GM23338 (cell line): ENCODE data around the gene ACSBG1. TPM values are rescaled to one million over a fixed set of nuclear protein-coding genes. Genes with fewer than 3 reads are reported as not detected.

ENCODE experiments used
- ATAC-seq: fragments of 200-7000 bp; cut with Tn5 transposase; 3 replicates; pipeline ENCODE4 v1.9.1; 2020
- DNase-seq: peaks from one replicate; pipeline ENCODE4 v3.0.0-alpha.2; 2015; ENCODE audit warnings: low spot score
- H2AFZ ChIP-seq: fragments of 200-600 bp; sonication (generic); 2 replicates; pipeline ENCODE4 v1.8.0; 2016; ENCODE audit warnings: antibody characterized with exemption, mild to moderate bottlenecking, moderate library complexity
- H3F3A ChIP-seq: fragments of 200-600 bp; sonication (generic); replicated peaks from 2 replicates; pipeline ENCODE4 v1.8.0; 2017; ENCODE audit warnings: antibody characterized with exemption, mixed run types, low read depth
- H3K27ac ChIP-seq: fragments of 200-600 bp; sonication (generic); 2 replicates; pipeline ENCODE4 v1.6.1; 2016; ENCODE audit warnings: low read depth
- H3K27me3 ChIP-seq: fragments of 200-600 bp; sonication (generic); 2 replicates; pipeline ENCODE4 v1.8.0; 2016; ENCODE audit warnings: mild to moderate bottlenecking, mixed run types, moderate library complexity; ENCODE audit not compliant: insufficient read depth
- H3K36me3 ChIP-seq: fragments of 200-600 bp; sonication (generic); 2 replicates; pipeline ENCODE4 v1.8.0; 2016; ENCODE audit warnings: mild to moderate bottlenecking; ENCODE audit not compliant: insufficient read depth
- H3K4me1 ChIP-seq: fragments of 200-600 bp; sonication (generic); 2 replicates; pipeline ENCODE4 v1.8.0; 2016; ENCODE audit warnings: mild to moderate bottlenecking, moderate library complexity; ENCODE audit not compliant: insufficient read depth
- H3K4me2 ChIP-seq: fragments of 200-600 bp; sonication (generic); 2 replicates; pipeline ENCODE4 v1.7.1; 2017; ENCODE audit warnings: mixed run types
- H3K4me3 ChIP-seq: fragments of 200-600 bp; sonication (generic); 2 replicates; pipeline ENCODE4 v1.6.1; 2016; ENCODE audit warnings: mixed run types
- H3K79me2 ChIP-seq: fragments of 200-600 bp; sonication (generic); replicated peaks from 2 replicates; pipeline ENCODE4 v1.8.0; 2017; ENCODE audit warnings: mild to moderate bottlenecking; ENCODE audit not compliant: insufficient read depth
- H3K9me2 ChIP-seq: fragments of 200-600 bp; sonication (generic); 2 replicates; pipeline ENCODE4 v1.8.0; 2017; ENCODE audit not compliant: insufficient read depth
- H4K20me1 ChIP-seq: fragments of 200-600 bp; sonication (generic); replicated peaks from 2 replicates; pipeline ENCODE4 v1.8.0; 2017; ENCODE audit warnings: mild to moderate bottlenecking; ENCODE audit not compliant: insufficient read depth
- H3K27ac Mint-ChIP-seq: 2 replicates; pipeline ENCODE4 v1.8.0; 2020; ENCODE audit warnings: inconsistent platforms, mild to moderate bottlenecking, moderate library complexity, mixed read lengths
- H3K27me3 Mint-ChIP-seq: 3 replicates; pipeline ENCODE4 v1.8.0; 2022; ENCODE audit warnings: low read depth, mild to moderate bottlenecking, moderate library complexity, mixed read lengths, inconsistent platforms; ENCODE audit not compliant: insufficient read depth, poor library complexity
- H3K36me3 Mint-ChIP-seq: 3 replicates; pipeline ENCODE4 v1.8.0; 2021; ENCODE audit warnings: low read depth, mild to moderate bottlenecking, inconsistent platforms, moderate library complexity, mixed read lengths
- H3K4me1 Mint-ChIP-seq: 3 replicates; pipeline ENCODE4 v1.8.0; 2020; ENCODE audit warnings: mild to moderate bottlenecking, inconsistent platforms, mixed read lengths
- H3K4me3 Mint-ChIP-seq: 3 replicates; pipeline ENCODE4 v1.8.0; 2021; ENCODE audit warnings: moderate library complexity, mild to moderate bottlenecking, inconsistent platforms, mixed read lengths
- H3K9me3 Mint-ChIP-seq: 3 replicates; pipeline ENCODE4 v1.8.0; 2020; ENCODE audit warnings: moderate library complexity, mild to moderate bottlenecking, inconsistent platforms, mixed read lengths
- CREB1 ChIP-seq: fragments of 250-450 bp; sonication (Bioruptor Pico); IDR thresholded peaks from 2 replicates; pipeline ENCODE4 v1.5.0; 2020; ENCODE audit warnings: low read depth, mild to moderate bottlenecking, moderate library complexity
- EZH2 ChIP-seq: fragments of 200-600 bp; sonication (generic); IDR thresholded peaks from one replicate; pipeline ENCODE4 v1.8.0; 2017; ENCODE audit warnings: antibody characterized with exemption, mild to moderate bottlenecking, low read depth; ENCODE audit not compliant: unreplicated experiment
- EZH2phosphoT487 ChIP-seq: fragments of 200-600 bp; sonication (generic); IDR thresholded peaks from one replicate; pipeline ENCODE4 v1.8.1; 2018; ENCODE audit warnings: antibody characterized with exemption; ENCODE audit not compliant: unreplicated experiment
- JUNB ChIP-seq: IDR thresholded peaks from one replicate; pipeline ENCODE4 v1.6.1; 2016; ENCODE audit warnings: antibody characterized with exemption; ENCODE audit not compliant: unreplicated experiment
- NANOG ChIP-seq: IDR thresholded peaks from 2 replicates; pipeline ENCODE4 v1.6.1; 2016; ENCODE audit warnings: antibody characterized with exemption, borderline replicate concordance
- POLR2AphosphoS5 ChIP-seq: IDR thresholded peaks from 2 replicates; pipeline ENCODE4 v1.6.1; 2016; ENCODE audit warnings: antibody characterized with exemption, low read depth
- STAT1 ChIP-seq: IDR thresholded peaks from one replicate; pipeline ENCODE4 v1.6.1; 2016; ENCODE audit warnings: antibody characterized with exemption; ENCODE audit not compliant: unreplicated experiment
- ZNF114 ChIP-seq: fragments of 250-450 bp; sonication (Bioruptor Pico); IDR thresholded peaks from 2 replicates; pipeline ENCODE4 v1.5.0; 2020; ENCODE audit warnings: mild to moderate bottlenecking, moderate library complexity
- ZNF331 ChIP-seq: fragments of 250-450 bp; sonication (Bioruptor Pico); IDR thresholded peaks from 2 replicates; pipeline ENCODE4 v1.5.0; 2020; ENCODE audit warnings: low read depth, mild to moderate bottlenecking, moderate library complexity
- polyA plus RNA-seq: library from polyadenylated mRNA; unstranded; fragments of >200 nt; fragmentation: Nextera tagmentation; extraction: Ambion mirVana; gene quantifications from 2 replicates; pipeline ENCODE4 v1.2.1, GENCODE V29; 2016
- total RNA-seq: library from RNA; depleted of rRNA; stranded (reverse); fragments of >200 nt; shearing (Covaris generic); gene quantifications from 2 replicates; pipeline ENCODE4 v1.2.3, GENCODE V29; 2014
- TF ChIP-seq, protein P1 (sequence below): IDR thresholded peaks from 2 replicates; pipeline ENCODE4 v1.6.1; 2016; ENCODE audit warnings: antibody characterized with exemption
- TF ChIP-seq, protein P2 (sequence below), 2 experiments: fragments of 200-600 bp in 1 of 2; sonication (generic) in 1 of 2; conservative IDR thresholded peaks; 2 replicates each; pipeline versions ENCODE4 v1.5.1 to v1.6.1; 2016 to 2017; ENCODE audit warnings: antibody characterized with exemption in 2 of 2, low read depth in 2 of 2, mild to moderate bottlenecking in 2 of 2, moderate library complexity in 1 of 2
- TF ChIP-seq, protein P3 (sequence below): IDR thresholded peaks from one replicate; pipeline ENCODE4 v1.6.1; 2018; ENCODE audit warnings: antibody characterized with exemption; ENCODE audit not compliant: unreplicated experiment
- TF ChIP-seq, protein P4 (sequence below): fragments of 250-450 bp; sonication (Bioruptor Pico); IDR thresholded peaks from 2 replicates; pipeline ENCODE4 v1.5.0; 2020; ENCODE audit warnings: mild to moderate bottlenecking, moderate library complexity

The ACSBG1 gene
- total and polyA plus RNA-seq, 2 experiments from 2014 or later = 1.9 to 10.0 TPM

DNA sequence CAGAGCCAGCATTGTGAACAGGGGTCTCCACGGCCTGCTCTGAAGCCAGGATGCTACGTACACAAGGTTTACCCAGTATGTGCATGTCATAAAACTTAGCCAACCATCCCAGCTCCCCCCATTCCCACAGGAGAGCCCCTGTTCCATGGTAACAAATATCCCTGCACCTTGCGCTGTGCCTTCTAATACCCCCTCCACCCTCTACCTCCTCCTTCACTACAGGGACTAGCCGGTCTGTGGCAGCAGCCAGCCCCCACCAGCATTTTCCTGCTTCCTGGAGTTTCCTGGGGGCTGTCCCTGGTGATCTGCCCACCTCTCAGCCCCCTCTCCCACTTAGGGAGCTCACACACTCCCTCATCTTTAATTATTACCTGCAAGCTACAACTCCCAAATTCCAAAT, 20.4 kb downstream of the ACSBG1 start:
- Histone ChIP-seq H3K27me3 (no peaks in the 10 kb centered on the region), H3K4me2 (no peak overlapping the region), H2AFZ (no peak overlapping the region), H3K4me1 (0 out of 2 replicates have a peak, but pooled peaks cover 6% of the 10 kb centered on the region), H3K79me2 (no peaks in the 10 kb centered on the region), H4K20me1 (no peaks in the 10 kb centered on the region), H3K36me3 (no peaks in the 10 kb centered on the region; the same call in 1 of the 2 replicates), H3K4me3 (no peak overlapping the region), H3F3A (no peaks in the 10 kb centered on the region), H3K9me2 (no peaks in the 10 kb centered on the region), H3K27ac (no peak overlapping the region)
- peaks cover 15% of the 10 kb centered on the region for H3K27me3 Mint-ChIP-seq
- no peaks in the 10 kb centered on the region for H3K9me3 Mint-ChIP-seq
- TF ChIP-seq ZNF114 = no peak
- no peak for TF ChIP-seq STAT1
- TF ChIP-seq ZNF331 (CRISPR knock-in tag) = no peak
- no peak for TF ChIP-seq POLR2AphosphoS5
- TF ChIP-seq, protein P1, sequence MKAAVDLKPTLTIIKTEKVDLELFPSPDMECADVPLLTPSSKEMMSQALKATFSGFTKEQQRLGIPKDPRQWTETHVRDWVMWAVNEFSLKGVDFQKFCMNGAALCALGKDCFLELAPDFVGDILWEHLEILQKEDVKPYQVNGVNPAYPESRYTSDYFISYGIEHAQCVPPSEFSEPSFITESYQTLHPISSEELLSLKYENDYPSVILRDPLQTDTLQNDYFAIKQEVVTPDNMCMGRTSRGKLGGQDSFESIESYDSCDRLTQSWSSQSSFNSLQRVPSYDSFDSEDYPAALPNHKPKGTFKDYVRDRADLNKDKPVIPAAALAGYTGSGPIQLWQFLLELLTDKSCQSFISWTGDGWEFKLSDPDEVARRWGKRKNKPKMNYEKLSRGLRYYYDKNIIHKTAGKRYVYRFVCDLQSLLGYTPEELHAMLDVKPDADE = no peak
- TF ChIP-seq, protein P2, sequence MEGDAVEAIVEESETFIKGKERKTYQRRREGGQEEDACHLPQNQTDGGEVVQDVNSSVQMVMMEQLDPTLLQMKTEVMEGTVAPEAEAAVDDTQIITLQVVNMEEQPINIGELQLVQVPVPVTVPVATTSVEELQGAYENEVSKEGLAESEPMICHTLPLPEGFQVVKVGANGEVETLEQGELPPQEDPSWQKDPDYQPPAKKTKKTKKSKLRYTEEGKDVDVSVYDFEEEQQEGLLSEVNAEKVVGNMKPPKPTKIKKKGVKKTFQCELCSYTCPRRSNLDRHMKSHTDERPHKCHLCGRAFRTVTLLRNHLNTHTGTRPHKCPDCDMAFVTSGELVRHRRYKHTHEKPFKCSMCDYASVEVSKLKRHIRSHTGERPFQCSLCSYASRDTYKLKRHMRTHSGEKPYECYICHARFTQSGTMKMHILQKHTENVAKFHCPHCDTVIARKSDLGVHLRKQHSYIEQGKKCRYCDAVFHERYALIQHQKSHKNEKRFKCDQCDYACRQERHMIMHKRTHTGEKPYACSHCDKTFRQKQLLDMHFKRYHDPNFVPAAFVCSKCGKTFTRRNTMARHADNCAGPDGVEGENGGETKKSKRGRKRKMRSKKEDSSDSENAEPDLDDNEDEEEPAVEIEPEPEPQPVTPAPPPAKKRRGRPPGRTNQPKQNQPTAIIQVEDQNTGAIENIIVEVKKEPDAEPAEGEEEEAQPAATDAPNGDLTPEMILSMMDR (conservative IDR thresholded peaks at IDR 0.05; ENCODE audit: low read depth in 2 of 2) = no peak
- TF ChIP-seq, protein P3, sequence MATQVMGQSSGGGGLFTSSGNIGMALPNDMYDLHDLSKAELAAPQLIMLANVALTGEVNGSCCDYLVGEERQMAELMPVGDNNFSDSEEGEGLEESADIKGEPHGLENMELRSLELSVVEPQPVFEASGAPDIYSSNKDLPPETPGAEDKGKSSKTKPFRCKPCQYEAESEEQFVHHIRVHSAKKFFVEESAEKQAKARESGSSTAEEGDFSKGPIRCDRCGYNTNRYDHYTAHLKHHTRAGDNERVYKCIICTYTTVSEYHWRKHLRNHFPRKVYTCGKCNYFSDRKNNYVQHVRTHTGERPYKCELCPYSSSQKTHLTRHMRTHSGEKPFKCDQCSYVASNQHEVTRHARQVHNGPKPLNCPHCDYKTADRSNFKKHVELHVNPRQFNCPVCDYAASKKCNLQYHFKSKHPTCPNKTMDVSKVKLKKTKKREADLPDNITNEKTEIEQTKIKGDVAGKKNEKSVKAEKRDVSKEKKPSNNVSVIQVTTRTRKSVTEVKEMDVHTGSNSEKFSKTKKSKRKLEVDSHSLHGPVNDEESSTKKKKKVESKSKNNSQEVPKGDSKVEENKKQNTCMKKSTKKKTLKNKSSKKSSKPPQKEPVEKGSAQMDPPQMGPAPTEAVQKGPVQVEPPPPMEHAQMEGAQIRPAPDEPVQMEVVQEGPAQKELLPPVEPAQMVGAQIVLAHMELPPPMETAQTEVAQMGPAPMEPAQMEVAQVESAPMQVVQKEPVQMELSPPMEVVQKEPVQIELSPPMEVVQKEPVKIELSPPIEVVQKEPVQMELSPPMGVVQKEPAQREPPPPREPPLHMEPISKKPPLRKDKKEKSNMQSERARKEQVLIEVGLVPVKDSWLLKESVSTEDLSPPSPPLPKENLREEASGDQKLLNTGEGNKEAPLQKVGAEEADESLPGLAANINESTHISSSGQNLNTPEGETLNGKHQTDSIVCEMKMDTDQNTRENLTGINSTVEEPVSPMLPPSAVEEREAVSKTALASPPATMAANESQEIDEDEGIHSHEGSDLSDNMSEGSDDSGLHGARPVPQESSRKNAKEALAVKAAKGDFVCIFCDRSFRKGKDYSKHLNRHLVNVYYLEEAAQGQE = no peak
- TF ChIP-seq CREB1 (CRISPR knock-in tag) = no peak
- TF ChIP-seq NANOG = no peak
- TF ChIP-seq EZH2phosphoT487 = no peak
- TF ChIP-seq JUNB = no peak
- TF ChIP-seq EZH2 = no peak
- TF ChIP-seq, protein P4, sequence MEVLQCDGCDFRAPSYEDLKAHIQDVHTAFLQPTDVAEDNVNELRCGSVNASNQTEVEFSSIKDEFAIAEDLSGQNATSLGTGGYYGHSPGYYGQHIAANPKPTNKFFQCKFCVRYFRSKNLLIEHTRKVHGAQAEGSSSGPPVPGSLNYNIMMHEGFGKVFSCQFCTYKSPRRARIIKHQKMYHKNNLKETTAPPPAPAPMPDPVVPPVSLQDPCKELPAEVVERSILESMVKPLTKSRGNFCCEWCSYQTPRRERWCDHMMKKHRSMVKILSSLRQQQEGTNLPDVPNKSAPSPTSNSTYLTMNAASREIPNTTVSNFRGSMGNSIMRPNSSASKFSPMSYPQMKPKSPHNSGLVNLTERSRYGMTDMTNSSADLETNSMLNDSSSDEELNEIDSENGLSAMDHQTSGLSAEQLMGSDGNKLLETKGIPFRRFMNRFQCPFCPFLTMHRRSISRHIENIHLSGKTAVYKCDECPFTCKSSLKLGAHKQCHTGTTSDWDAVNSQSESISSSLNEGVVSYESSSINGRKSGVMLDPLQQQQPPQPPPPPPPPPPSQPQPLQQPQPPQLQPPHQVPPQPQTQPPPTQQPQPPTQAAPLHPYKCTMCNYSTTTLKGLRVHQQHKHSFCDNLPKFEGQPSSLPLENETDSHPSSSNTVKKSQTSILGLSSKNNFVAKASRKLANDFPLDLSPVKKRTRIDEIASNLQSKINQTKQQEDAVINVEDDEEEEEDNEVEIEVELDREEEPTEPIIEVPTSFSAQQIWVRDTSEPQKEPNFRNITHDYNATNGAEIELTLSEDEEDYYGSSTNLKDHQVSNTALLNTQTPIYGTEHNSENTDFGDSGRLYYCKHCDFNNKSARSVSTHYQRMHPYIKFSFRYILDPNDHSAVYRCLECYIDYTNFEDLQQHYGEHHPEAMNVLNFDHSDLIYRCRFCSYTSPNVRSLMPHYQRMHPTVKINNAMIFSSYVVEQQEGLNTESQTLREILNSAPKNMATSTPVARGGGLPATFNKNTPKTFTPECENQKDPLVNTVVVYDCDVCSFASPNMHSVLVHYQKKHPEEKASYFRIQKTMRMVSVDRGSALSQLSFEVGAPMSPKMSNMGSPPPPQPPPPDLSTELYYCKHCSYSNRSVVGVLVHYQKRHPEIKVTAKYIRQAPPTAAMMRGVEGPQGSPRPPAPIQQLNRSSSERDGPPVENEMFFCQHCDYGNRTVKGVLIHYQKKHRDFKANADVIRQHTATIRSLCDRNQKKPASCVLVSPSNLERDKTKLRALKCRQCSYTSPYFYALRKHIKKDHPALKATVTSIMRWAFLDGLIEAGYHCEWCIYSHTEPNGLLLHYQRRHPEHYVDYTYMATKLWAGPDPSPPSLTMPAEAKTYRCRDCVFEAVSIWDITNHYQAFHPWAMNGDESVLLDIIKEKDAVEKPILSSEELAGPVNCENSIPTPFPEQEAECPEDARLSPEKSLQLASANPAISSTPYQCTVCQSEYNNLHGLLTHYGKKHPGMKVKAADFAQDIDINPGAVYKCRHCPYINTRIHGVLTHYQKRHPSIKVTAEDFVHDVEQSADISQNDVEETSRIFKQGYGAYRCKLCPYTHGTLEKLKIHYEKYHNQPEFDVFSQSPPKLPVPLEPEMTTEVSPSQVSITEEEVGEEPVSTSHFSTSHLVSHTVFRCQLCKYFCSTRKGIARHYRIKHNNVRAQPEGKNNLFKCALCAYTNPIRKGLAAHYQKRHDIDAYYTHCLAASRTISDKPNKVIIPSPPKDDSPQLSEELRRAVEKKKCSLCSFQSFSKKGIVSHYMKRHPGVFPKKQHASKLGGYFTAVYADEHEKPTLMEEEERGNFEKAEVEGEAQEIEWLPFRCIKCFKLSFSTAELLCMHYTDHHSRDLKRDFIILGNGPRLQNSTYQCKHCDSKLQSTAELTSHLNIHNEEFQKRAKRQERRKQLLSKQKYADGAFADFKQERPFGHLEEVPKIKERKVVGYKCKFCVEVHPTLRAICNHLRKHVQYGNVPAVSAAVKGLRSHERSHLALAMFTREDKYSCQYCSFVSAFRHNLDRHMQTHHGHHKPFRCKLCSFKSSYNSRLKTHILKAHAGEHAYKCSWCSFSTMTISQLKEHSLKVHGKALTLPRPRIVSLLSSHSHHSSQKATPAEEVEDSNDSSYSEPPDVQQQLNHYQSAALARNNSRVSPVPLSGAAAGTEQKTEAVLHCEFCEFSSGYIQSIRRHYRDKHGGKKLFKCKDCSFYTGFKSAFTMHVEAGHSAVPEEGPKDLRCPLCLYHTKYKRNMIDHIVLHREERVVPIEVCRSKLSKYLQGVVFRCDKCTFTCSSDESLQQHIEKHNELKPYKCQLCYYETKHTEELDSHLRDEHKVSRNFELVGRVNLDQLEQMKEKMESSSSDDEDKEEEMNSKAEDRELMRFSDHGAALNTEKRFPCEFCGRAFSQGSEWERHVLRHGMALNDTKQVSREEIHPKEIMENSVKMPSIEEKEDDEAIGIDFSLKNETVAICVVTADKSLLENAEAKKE (CRISPR knock-in tag) = no peak
- ATAC-seq = no peak
- no peak overlapping the region for H3K27ac Mint-ChIP-seq
- H3K36me3 Mint-ChIP-seq = no peaks in the 10 kb centered on the region
- H3K4me1 Mint-ChIP-seq = peaks cover 6% of the 10 kb centered on the region
- H3K4me3 Mint-ChIP-seq = no peak overlapping the region
- DNase-seq = no peak
